OCI-LY1 (cell line): ENCODE data around the gene RPS19BP1.

Experiments used
- H2AFZ ChIP-seq: fragments of 200-600 bp; sonication (generic), shearing (Covaris generic); 2 replicates; pipeline ENCODE4 v1.6.0; 2014; ENCODE audit warnings: antibody characterized with exemption, mild to moderate bottlenecking, low read length
- H3F3A ChIP-seq: fragments of 200-600 bp; sonication (generic), shearing (Covaris generic); 2 replicates; pipeline ENCODE4 v1.6.0; 2014; ENCODE audit warnings: mild to moderate bottlenecking, antibody characterized with exemption, low read length, moderate library complexity; ENCODE audit not compliant: insufficient read depth
- H3K27ac ChIP-seq: fragments of 200-600 bp; sonication (generic); 2 replicates; pipeline ENCODE4 v1.5.1; 2014; ENCODE audit warnings: low read length, mixed run types, mild to moderate bottlenecking, low read depth; ENCODE audit not compliant: poor library complexity, severe bottlenecking
- H3K27me3 ChIP-seq: fragments of 200-600 bp; sonication (generic); 2 replicates; pipeline ENCODE4 v1.6.0; 2014; ENCODE audit warnings: antibody characterized with exemption, mild to moderate bottlenecking, low read length, moderate library complexity; ENCODE audit not compliant: insufficient read depth
- H3K36me3 ChIP-seq: fragments of 200-600 bp; sonication (generic); 2 replicates; pipeline ENCODE4 v1.6.1; 2014; ENCODE audit warnings: mild to moderate bottlenecking, antibody characterized with exemption, low read length, moderate library complexity, mixed read lengths; ENCODE audit not compliant: insufficient read depth
- H3K4me1 ChIP-seq: fragments of 200-600 bp; sonication (generic); 2 replicates; pipeline ENCODE4 v1.5.1; 2014; ENCODE audit warnings: mild to moderate bottlenecking, low read length, moderate library complexity; ENCODE audit not compliant: insufficient read depth, severe bottlenecking
- H3K4me2 ChIP-seq: fragments of 200-600 bp; sonication (generic), shearing (Covaris generic); 2 replicates; pipeline ENCODE4 v1.6.1; 2014; ENCODE audit warnings: low read length
- H3K4me3 ChIP-seq: fragments of 200-600 bp; sonication (generic); 2 replicates; pipeline ENCODE4 v1.5.1; 2014; ENCODE audit warnings: low read length, low read depth, mild to moderate bottlenecking, mixed read lengths; ENCODE audit not compliant: poor library complexity, severe bottlenecking
- H3K79me2 ChIP-seq: fragments of 200-600 bp; shearing (Covaris generic); 2 replicates; pipeline ENCODE4 v1.6.1; 2016; ENCODE audit warnings: mixed run types, low read length, mixed read lengths; ENCODE audit not compliant: insufficient read depth
- H3K9ac ChIP-seq: fragments of 200-600 bp; sonication (generic), shearing (Covaris generic); 2 replicates; pipeline ENCODE4 v1.6.1; 2014; ENCODE audit warnings: mild to moderate bottlenecking, low read length, mixed read lengths
- H3K9me2 ChIP-seq: fragments of 200-600 bp; sonication (generic), shearing (Covaris generic); 2 replicates; pipeline ENCODE4 v1.6.1; 2014; ENCODE audit warnings: low read depth, mild to moderate bottlenecking, low read length, mixed read lengths
- H3K9me3 ChIP-seq: fragments of 200-600 bp; shearing (Covaris generic); 2 replicates; pipeline ENCODE4 v1.6.1; 2014; ENCODE audit warnings: low read length, mixed read lengths
- H4K20me1 ChIP-seq: fragments of 200-600 bp; sonication (generic), shearing (Covaris generic); 2 replicates; pipeline ENCODE4 v1.6.0; 2016; ENCODE audit warnings: mild to moderate bottlenecking, low read length; ENCODE audit not compliant: insufficient read depth
- CTCF ChIP-seq: fragments of 200-600 bp; sonication (generic), shearing (Covaris generic); IDR thresholded peaks from 2 replicates; pipeline ENCODE4 v1.5.1; 2017; ENCODE audit warnings: mild to moderate bottlenecking, antibody characterized with exemption, low read length, moderate library complexity, mixed read lengths
- EZH2 ChIP-seq: fragments of 200-600 bp; sonication (generic), shearing (Covaris generic); IDR thresholded peaks from 2 replicates; pipeline ENCODE4 v1.8.0; 2017; ENCODE audit warnings: borderline replicate concordance, mixed run types, mild to moderate bottlenecking, antibody characterized with exemption, low read length, moderate library complexity, mixed read lengths

RPS19BP1 gene

DNA sequence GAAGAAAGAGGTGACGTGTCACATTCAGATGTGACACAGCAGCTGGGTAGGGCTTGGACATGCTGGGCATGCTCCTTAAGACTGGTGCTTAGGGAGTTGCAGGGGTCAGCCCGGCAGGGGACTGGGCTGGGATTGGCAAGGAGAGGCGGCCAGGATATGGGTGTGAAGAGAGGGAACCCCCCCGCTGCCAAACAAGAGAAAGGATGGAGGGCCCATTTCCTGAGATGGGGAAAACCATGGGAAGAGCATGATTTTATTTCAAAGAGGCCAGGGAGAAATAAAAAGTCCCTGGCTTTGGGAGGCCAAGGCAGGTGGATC lies 6.9 kb downstream of the RPS19BP1 start:
- no peaks in the 10 kb centered on the region for H3K9me2 ChIP-seq
- H3K4me1 ChIP-seq: peaks cover 71% of the 10 kb centered on the region
- no peaks in the 10 kb centered on the region for H4K20me1 ChIP-seq
- H3K36me3 ChIP-seq: peaks cover 71% of the 10 kb centered on the region
- peaks cover 12% of the 10 kb centered on the region for H3K79me2 ChIP-seq
- no peak overlapping the region for H2AFZ ChIP-seq
- no peak for TF ChIP-seq CTCF
- TF ChIP-seq EZH2: no peak
- no peak overlapping the region for H3K4me3 ChIP-seq
- H3K27me3 ChIP-seq: no peaks in the 10 kb centered on the region
- peaks cover 28% of the 10 kb centered on the region for H3F3A ChIP-seq
- H3K4me2 ChIP-seq: 0 out of 2 replicates have a peak overlapping the region, but pooled peaks have one; percentile 18
- no peaks in the 10 kb centered on the region for H3K9me3 ChIP-seq
- no peak overlapping the region for H3K9ac ChIP-seq
- peak overlapping the region; percentile 98 for H3K27ac ChIP-seq

DNA sequence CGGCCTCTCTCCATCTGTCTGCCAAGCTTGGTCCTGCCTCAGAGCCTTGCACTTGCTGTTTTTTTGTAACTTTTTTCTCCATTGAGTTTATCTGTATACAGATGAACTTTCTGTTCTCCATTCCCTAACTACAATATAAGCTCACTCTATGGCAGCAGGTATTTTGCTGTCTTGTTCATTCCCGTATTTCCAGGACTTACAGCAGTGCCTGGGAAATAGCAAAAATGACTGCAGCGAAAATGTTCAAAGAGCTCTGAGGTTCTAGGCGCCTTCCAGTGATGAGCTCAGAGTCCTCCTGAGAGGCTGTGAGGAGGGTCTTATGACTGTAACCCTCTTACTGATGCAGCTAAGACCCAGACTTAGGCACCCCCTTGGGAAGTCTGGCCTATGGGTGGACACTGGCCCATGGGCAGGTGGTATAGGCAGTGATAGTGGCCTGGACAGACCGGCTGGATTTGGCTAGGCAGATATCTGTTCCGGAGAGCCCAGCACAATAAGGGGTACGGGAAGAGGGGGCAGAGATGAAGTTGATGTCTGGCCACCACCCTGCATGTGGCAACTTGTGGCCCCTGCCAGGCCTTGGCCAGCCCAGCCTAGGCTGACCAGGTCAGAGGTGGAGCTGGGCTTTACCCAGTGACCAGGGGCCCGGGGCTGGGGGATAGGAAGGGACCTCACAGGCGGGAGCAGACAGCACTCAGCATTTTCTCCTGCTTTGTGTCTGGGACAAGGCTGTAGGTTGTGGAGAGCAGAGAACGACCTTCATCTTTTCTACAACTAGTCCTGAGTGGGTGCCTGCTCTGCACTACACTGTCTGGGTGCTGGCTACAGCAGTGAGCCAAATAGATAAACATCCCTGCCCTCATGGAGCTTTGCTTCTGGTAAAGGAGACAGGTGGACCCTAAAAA lies 7.5 kb downstream of the RPS19BP1 start:
- H4K20me1 ChIP-seq: no peaks in the 10 kb centered on the region
- peak overlapping the region; percentile 18; the same call in 1 of the 2 replicates for H3K4me2 ChIP-seq
- H3K4me3 ChIP-seq: peak overlapping the region; percentile 5

DNA sequence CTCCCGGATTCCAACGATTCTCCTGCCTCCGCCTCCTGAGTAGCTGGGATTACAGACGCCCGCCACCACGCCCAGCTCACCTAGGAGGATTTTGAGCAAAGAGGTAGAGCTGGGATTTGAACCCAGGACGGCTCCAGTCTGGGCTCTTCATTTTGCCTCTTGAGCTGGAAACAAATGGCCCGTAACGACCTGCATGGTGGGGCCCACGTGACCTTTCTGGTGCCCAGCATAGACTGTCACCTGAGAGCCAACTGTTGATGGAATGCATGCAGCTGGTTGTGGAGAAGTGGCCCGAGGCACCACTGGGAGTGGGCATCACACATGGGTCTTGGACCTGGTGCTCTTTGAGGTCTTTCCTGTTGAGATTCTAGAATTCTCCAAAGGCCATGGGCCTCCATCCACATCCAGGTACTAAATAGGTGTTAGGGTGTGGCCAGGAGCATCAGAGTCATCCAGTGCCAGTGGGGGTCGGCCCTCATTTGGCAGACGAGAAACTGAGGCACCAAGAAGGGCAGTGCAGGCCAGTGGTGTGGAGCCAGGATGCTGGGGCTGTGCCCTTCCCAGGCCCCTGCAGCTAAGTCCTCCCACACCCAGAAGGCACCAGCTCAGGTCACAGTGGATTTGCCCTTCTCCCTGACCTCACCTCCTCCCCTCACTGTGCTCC lies 8.3 kb downstream of the RPS19BP1 start:
- Histone ChIP-seq H3K4me3 (peak overlapping the region; percentile 5), H2AFZ (no peak overlapping the region), H3K36me3 (peaks cover 59% of the 10 kb centered on the region), H3K9me2 (no peaks in the 10 kb centered on the region), H3K79me2 (peaks cover 14% of the 10 kb centered on the region), H3K9ac (no peak overlapping the region), H3F3A (peaks cover 28% of the 10 kb centered on the region), H3K27me3 (no peaks in the 10 kb centered on the region), H3K4me2 (peak overlapping the region; percentile 8; the same call in 1 of the 2 replicates), H3K27ac (peak overlapping the region; percentile 98), H3K9me3 (no peaks in the 10 kb centered on the region), H3K4me1 (peaks cover 58% of the 10 kb centered on the region), H4K20me1 (no peaks in the 10 kb centered on the region)
- TF ChIP-seq EZH2: no peak
- TF ChIP-seq CTCF: no peak

More for the DNA sequence above, 7.5 kb downstream of the RPS19BP1 start:
- peaks cover 28% of the 10 kb centered on the region for H3F3A ChIP-seq
- peaks cover 67% of the 10 kb centered on the region for H3K36me3 ChIP-seq
- no peaks in the 10 kb centered on the region for H3K9me3 ChIP-seq
- peaks cover 14% of the 10 kb centered on the region for H3K79me2 ChIP-seq
- H3K9me2 ChIP-seq: no peaks in the 10 kb centered on the region
- peaks cover 65% of the 10 kb centered on the region for H3K4me1 ChIP-seq
- H2AFZ ChIP-seq: no peak overlapping the region
- H3K9ac ChIP-seq: no peak overlapping the region
- peak overlapping the region; percentile 98 for H3K27ac ChIP-seq
- no peak for TF ChIP-seq EZH2
- no peak for TF ChIP-seq CTCF
- no peaks in the 10 kb centered on the region for H3K27me3 ChIP-seq
